GM12878 (cell line): ENCODE data around the gene MGST3.

Experiments used
- BHLHE40 ChIP-seq, 2 experiments: fragments of 450-650 bp in 1 of 2; IDR thresholded peaks; 2 replicates each; pipeline ENCODE4 v1.6.1; 2011 to 2017; ENCODE audit warnings: low read depth in 2 of 2, borderline replicate concordance in 1 of 2, improper control_type of control experiment in 1 of 2, low read length in 1 of 2, mild to moderate bottlenecking in 1 of 2
- CTCF ChIP-seq, 3 experiments: IDR thresholded peaks in 2 of 3; conservative IDR thresholded peaks in 1 of 3; 2 replicates each; pipeline ENCODE4 v1.5.1; 2011; ENCODE audit warnings: low read depth in 3 of 3, low read length in 3 of 3, mild to moderate bottlenecking in 3 of 3, control low read depth in 2 of 3, moderate library complexity in 2 of 3, inconsistent platforms in 1 of 3, mixed read lengths in 1 of 3; ENCODE audit not compliant: control insufficient read depth in 2 of 3, insufficient read depth in 1 of 3; ENCODE audit errors: extremely low read depth in 1 of 3
- PAX5 ChIP-seq: IDR thresholded peaks from 2 replicates; pipeline ENCODE4 v1.6.1; 2011; ENCODE audit warnings: low read depth, low read length, borderline replicate concordance
- PKNOX1 ChIP-seq: fragments of 450-650 bp; IDR thresholded peaks from 2 replicates; pipeline ENCODE4 v1.6.1; 2016; ENCODE audit warnings: mild to moderate bottlenecking
- RAD21 ChIP-seq: IDR thresholded peaks from 2 replicates; pipeline ENCODE4 v1.6.1; 2011; ENCODE audit warnings: mild to moderate bottlenecking, low read depth, low read length, moderate library complexity; ENCODE audit not compliant: insufficient read depth
- YBX1 ChIP-seq: fragments of 450-650 bp; IDR thresholded peaks from 2 replicates; pipeline ENCODE4 v1.6.1; 2016; ENCODE audit warnings: antibody characterized with exemption

GRCh38 chr1:165659581-165659895, 28.5 kb downstream of the MGST3 start:
- TF ChIP-seq YBX1 = no peak
- TF ChIP-seq PKNOX1 = no peak
- TF ChIP-seq BHLHE40 (IDR thresholded peaks at IDR 0.05; ENCODE audit: borderline replicate concordance in 1 of 2, low read depth in 2 of 2, low read length in 1 of 2) = no peak
- TF ChIP-seq PAX5 = no peak
- TF ChIP-seq CTCF (IDR thresholded peaks at IDR 0.05 in 2 of 3, conservative IDR thresholded peaks at IDR 0.05 in 1 of 3; ENCODE audit: control insufficient read depth in 2 of 3, extremely low read depth in 1 of 3, insufficient read depth in 1 of 3, low read depth in 3 of 3, low read length in 3 of 3) = no peak
- no peak for TF ChIP-seq RAD21
